NCI-H2227 (cell line): ENCODE results near the gene TMEM179.

Experiments
- DNase-seq: peaks from one replicate; lab custom pipeline; 2025; ENCODE audit not compliant: unreplicated experiment; lab: John Stamatoyannopoulos, UW

TMEM179 gene

DNA sequence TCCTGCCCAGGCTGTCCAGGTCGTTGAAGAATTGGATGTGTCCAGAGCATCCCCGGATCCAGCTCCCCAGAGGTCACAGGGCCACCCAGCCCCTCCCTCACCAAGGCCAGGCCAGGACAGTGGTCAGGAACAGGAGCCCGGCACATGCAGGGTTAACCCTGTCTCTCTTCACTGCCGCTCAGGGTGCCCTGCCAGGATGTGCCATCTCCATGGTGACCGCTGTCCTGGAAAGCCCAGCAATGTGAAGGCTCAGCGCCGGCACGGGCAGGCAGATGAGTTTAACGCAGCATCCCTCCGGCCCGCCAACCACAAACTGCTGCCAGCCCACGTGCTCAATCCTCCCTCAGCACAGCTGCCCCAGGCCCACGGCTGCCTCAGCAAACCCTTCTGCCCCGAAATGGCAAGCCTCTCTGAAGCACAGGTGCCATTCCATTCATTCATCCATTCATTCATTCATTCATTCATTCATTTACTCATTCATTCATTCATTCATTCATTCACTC is 4.4 kb downstream of the TMEM179 start:
- peak; percentile 80 for DNase-seq

DNA sequence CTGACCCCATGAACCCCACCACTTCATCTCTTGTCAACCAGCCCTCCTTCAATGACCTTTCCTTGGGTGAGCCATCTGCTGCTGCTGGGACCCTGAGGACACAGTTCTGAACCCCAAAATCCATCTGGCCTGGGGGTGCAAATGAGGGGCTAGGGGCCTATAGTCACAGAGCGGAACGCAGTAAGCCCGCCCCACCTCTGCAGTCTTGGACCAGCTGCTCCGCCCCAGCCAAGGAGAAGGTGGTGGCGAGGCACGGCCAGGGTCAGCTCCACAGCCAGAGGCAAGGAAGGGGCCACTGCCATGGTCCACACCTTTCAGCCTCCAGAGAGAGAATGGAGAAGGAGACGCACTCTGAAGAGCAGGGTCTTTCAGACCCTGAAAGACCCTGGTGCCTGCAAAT is 5.1 kb downstream of the TMEM179 start:
- no peak for DNase-seq

DNA sequence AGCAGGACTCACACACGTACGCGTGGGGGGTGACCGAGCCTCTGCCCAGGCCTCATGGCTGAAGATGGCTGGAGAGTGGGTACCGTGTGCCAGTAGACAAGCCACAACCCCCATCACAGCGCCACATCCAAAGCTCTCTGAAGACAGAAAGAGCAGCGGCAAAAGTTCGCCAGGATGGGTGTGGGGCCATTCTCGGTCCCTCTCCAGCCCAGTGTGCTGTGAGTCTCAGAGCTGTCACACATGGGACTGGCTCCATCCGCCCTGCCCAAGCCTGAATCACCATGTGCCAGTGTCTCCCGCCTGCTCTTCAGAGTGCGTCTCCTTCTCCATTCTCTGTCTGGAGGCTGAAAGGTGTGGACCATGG is 5.7 kb downstream of the TMEM179 start:
- no peak for DNase-seq

DNA sequence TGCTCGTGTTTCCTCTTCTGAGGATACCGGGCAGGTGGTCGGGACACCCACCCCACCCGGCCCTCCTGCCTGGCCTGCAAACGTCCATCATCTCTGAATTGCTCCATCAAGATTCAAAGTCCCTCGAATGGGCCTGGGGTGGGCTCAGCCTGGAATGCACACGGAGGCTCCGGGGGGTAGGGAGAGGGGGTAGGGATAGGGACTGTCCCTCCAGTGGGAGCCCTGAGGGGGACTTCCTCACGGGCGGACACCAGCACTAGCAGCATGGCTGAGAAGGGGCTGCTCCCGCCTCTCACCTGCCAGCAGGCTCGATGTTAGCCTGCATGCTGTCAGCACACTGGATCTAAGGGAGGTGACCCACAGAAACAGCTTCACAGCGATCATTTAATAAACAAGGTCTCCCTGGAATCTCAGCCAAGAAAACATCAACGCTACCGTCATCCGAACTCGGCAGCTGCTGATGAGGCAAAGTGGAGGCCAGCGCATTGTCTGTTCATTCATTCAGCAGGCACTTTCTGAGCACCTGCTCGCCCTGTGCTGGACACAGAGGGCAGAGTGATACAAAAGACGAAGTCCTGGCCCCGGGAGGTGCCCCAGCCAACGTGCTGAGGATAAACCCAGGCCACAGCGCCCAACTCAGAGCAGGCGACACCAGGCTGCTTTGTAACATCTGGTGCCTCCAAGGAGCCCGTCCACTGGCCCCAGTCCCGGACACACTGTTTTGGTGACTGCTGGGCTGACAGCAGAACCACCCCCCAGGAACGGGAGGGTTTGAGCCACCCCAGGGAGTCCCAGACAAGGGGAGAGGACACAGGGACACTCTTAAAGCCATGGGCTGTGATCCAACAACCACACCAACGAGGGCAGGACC is 6.3 kb downstream of the TMEM179 start:
- no peak for DNase-seq

DNA sequence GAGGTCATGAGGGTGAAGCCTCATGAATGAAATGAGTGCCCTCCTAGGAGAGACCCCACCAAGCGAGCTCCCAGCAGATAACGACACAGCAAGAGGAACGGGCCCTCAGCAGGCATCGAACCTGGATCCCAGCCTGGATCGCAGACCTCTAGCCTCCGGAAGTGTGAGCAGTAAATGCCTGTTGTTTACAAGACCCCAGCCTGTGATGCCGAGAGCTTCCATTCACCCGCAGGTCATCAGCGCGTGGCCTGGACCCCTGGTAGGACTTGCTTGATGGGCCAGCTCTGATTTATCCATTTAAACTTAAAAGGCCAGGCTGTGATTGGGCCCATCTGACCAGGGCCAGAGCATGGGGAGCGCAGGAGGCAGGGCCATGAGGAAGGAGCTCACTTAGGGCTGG is 7.0 kb downstream of the TMEM179 start:
- no peak for DNase-seq

DNA sequence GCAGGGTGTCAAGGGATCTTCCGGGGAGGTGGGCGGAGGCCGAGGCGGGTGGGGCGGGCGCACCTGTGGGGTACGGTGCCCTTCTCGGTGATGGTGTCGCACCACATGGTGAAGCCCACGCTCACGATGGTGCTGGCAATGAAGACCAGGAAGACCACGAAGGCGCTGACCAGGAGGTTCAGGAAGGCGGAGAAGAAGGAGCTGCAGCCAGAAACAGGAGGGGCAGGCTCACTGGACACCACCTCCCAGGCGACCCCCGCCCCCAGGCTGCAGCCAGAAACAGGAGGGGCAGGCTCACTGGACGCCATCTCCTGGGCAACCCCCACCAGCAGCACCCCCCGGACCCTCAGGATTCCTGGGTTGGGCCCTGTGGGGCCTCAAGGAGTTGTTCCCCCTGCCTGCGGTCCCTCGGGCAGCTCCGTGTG is 7.6 kb downstream of the TMEM179 start:
- no peak for DNase-seq

DNA sequence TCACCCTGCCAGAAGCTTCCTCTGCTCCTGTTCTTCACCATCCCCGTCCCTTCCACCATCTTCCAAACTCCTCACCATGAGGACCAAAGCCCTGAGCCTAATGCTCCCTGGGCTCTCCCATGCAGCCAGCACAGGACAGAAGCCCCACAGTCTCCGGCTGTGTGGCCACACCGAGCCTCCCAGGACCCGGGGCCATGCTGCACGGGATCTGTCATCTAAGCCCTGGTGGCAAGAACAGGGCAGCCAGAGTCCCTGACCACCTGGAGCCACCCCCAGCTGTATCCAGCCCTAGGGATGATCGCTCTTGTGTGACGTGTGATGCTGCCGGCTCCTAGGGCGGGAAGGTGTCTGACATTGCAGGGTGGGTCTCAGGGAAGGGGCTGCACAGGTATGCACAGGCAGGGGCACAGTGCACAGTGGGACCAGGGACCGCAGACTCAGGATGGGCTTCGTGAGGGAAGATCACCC is 8.1 kb downstream of the TMEM179 start:
- no peak for DNase-seq

DNA sequence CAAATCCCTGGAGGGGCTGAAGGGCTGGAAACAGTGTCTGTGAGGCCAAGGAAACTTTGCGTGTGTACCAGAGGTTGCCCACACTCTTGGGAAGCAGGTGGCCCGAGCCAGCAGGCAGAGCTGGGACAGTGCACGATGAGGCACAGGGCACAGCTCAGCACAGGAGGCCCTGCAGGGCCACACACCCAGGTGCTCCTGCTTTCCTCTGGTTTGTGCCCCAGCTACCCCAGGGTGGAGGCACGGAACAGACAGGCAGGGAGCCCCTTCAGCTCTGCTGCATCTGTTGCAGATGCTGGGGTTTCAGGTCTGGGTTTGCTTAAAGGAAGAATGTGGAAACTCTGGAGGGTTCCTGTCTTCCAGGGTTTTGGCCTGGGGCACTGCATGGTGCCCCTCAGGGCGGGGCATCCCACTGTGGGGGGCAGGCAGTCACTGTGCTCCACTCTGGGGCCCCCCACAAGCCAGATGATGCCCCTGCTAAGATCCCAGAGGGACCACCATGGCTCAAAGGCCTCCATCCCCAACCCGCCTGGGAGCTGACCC is 8.6 kb downstream of the TMEM179 start:
- DNase-seq, result no peak

DNA sequence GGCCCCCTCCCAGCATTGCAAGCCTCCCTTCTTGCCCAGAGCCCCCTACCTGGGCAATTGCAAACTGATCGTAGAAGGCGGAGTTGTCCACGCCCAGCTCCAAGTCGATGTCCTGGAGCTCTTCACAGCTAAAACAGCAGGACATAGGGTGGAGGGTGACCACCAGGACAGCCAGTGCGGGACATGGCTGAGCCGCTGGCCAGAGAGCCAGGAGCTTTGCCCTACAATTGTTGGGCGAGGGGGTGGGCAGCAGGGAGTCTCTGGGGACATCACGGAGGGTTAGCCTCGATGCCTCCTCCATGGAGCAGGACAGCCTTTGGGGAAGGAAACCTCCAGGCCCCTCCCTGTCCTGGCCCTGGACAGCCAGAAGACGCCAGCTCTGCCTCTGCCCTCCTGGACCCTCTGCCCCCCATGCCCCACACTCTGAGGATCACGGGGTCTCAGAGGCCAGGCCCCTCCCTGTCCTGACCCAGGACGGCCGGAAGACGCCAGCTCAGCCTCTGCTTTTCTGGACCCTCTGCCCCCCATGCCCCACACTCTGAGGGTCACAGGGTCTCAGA is 9.4 kb downstream of the TMEM179 start:
- DNase-seq, result no peak

DNA sequence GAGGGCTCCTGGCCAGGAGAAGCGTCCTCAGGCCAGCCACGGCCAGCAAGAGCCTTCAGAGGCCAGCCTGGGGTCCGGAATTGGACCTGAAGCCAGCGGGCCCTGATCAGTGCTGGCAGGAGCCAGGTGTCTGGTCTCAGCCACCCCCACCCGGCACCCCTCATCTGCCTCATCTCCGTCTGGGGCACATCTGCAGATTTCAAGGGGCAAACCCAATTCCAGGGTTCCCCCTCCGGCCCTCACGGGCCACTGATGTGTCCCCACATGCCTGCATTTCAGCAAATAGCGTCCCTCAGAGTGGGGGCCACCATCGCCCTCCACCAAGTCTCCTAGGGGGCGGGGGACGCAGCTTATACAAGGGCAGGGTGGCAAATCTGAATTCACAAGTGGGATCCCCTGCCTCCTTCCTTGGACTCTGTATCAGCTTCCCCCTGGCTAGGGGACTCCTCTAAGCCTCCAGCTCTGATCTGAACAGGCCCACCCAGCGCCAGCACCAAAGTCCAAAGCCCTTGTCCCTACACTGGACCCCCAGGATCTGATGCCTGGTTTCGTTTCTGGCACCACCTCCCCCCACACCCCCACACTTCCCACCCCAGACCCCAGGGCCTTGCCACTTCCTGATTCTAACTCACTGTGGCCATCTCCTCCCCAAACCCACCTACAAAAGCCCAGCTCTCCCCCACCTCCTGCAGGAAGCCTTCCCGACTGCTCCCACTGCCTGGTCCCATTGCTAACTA is 10.1 kb downstream of the TMEM179 start:
- no peak for DNase-seq

DNA sequence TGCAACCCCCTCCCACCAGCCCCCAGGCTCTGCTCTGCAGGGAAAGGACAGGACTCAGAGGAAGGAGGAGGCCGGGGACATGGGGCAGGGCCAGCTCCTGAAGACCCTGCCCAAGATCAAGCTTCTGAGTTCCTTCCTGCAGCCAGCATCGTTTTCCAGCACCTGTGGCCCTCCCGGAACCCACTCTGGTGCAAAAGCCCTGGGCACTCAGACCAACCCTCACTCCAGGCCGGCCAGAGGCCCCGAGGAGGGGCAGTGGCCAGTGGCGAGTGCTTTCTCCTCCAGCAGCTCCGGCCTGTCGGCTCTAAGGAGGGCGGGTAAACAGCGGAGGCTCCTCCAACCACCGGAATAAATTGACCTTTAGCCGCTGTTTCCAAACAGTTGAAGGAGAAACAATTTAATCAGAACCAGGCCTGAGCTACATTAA is 10.8 kb downstream of the TMEM179 start:
- no peak for DNase-seq

DNA sequence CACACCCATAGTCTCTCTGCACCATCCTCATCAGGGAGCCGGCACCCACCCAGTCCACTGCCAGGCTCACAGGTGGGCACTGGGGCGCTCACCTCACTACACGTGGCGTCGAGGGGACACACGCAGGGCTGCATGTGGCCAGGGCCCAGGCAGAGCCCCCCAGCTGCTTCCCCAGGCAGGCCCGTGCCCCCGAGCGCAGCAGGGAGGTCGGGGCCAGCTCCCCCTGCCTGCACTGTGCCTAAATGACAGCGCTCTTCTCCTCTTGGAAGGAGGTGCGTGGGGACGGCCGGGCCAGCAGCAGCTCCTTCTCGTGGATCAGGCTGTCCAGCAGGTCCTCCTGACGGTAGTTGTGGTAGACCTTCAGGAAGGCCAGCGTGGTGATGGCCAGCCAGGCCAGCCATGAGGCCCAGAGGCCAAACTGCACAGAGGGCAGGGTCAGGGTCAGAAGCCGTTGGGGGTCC is 11.3 kb downstream of the TMEM179 start:
- DNase-seq, result no peak

DNA sequence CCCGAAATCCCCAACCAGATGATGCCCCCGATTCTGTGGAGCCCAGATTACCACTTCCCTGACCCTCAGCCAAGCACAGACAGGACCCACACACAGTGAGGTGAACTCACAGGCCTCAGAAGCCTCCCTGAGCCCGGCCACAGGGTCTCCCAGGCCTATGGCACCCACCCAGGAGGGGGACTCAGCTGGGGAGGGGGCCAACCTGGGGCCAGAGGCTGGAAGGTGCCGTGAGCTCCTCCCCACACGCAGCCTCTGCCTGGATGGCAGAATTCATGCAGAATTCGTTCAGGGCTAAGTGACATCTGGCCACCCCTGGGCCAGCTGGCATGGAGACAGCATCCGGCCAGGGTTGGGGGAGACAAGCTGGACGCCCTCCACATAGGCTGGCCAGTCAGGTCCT is 11.8 kb downstream of the TMEM179 start:
- DNase-seq, result no peak

DNA sequence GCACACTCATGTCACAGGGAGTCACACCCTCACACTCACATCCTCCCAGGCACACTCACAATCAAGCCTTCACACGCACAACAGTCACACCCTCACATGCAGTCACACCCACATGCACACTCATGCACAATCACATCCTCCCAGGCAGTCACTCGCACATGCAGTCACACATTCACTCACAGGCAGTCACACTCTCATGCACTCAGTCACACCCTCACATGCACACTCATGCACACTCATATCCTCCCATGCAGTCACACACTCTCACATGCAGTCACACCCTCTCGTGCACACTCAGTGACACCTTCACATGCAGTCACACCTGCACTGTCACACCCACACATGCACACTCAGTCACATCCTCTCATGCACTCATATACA is 12.3 kb downstream of the TMEM179 start:
- DNase-seq, result no peak

DNA sequence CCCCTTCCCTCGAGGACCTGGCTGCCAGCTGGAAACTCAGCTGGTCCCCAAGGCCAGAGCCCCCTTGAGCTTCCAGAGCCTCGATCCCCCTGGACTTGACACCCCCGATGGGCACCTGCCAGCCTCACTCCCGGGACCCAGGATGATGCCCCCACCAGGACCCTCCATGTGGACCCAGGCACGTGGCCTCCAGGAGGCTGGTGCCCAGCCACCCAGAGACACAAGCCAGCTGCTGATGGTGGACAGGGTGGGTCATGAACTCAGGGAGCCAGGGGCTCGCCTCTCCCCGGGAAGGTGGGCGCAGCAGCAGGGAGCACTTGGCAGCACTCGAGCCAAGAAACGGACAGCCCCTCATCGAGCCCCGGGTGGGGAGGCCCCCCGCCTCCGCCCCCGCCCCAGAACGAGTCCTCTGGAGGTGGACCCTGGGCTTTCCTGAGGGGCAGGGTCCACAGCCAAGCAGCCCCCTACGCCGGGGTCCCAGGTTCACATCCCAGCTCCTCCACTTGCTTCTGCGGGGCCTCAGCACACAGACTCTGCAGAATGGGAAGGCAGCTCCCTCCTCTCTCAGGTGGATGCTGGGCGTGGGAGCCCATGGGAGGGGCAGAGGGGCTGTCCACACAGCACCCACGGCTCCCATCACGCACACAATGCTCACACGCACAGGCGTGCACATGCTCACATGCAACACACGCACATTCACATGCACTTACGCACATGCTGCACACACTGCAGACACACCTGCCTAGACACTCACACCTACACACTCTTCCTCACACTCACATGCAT is 12.9 kb downstream of the TMEM179 start:
- DNase-seq, result no peak

DNA sequence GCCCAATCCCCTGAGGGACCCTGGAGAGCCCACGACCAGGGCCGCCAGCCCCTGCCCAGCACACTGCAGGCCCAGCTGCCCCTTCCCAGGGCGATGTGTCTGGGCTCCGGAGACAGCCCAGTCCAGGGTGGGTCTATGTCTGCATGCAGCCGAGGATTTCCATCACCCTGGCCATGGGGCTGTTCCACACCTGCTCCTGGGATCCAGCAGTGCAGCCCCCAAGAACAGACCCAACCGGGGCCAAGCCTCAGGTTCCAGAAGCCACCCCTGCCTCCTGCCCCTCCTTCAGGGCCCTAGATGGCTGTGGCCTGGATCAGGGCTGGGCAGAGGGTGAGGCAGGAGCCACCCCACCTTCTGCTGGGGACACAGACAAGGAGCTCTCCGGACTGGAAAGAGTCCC is 13.5 kb downstream of the TMEM179 start:
- no peak for DNase-seq

DNA sequence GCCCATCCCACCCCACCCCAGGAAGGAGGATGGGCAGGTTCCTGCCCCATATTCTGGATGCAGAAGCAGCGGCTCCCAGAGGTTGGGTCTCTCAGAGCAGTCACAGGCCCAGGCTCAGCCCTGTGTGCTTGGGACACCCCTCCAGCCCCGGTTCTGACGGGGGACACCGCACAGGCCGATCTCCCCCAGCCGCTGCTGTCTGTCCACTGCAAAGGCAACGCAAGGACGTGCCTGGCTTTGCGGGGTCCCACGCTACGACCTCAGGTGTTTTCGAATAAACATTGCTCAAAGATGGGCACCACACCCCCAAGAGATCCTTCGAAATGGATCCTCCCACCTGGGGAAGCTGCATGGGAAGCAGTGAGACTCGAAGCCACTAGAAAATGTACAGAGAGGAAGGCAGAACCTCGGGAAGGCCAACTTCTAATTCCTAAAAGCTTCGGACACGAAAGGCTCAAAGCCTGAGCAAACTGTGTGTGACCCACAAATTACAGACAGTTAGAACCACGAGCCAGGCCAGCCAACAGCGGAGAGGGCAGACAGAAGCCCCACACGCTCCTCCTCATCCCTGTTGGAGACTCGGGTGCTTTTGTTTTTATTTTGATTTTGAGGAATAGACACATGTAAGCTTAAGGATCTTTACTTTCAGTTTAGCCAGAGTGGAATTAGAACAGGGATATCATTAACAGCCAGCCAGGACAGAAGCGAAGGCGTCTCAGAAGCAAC is 14.2 kb downstream of the TMEM179 start:
- no peak for DNase-seq

DNA sequence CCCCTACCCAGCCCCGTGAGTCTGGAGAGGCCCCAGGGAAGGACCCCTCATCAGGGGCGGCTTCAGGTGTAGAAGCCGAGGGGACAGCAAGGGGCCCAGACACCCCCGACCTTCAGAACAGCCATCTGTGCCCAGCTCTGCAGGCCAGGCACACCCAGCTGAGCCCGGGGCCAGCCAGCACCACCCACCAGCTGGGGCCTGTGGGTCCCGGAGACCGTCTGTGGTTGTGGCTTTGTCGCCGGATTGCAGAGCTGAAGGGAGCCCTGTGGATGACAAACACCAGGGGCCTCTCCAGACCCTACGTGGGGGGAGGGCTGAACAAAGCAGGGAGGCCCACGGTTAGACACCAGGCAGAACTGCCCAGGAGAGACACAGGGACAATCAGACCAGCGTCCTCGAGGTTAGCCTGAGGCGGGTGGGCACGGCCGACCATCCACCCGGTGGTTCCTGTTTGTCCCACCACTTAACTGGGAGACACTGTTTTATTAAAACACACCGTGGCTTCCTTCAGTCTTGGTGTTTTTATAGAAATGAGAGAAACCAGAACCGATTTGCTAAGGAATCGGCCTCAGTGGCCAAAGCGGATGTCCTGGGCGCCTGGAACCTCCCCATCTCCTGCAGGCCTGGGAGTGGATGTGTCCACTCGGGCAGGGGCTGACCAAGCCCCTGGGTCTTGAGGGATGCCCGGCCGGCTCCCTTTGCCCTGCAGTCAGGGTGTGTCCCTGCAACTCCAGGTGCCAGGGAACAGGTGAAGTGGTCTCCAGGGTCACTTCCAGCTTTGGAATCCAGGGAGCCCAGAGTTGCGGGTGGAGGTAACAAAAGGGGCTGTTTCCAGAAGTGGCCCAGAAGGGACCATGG is 15.0 kb downstream of the TMEM179 start:
- DNase-seq, result no peak
